K562 (cell line): ENCODE data around the gene AIF1L. TPM values are rescaled to one million over a fixed set of nuclear protein-coding genes. Genes with fewer than 3 reads are reported as not detected.
A peak's percentile ranks its signal among the peaks of the same experiment; 100 is the strongest.

Experiments used
- ATAC-seq: fragments of 200-7000 bp; cut with Tn5 transposase; 3 replicates; pipeline ENCODE4 v1.9.1; 2020; ENCODE audit warnings: moderate library complexity
- BruUV-seq: library from RNA; stranded (reverse); fragments of 400-500 nt; replicated peaks from 2 replicates; lab custom pipeline; 2021; lab: Mats Ljungman, UMichigan
- CTCF ChIA-PET: fragments of 300-600 bp; formaldehyde crosslinking; extraction: SDS; loops from one replicate; lab custom pipeline; 2021; ENCODE audit warnings: low intra/inter-chr PET ratio; lab: Yijun Ruan, JAX
- POLR2A ChIA-PET: fragments of 300-600, 350-650 bp; sonication (Branson Sonifier 250); formaldehyde crosslinking; extraction: SDS; loops from one replicate; lab custom pipeline; 2021; ENCODE audit warnings: antibody characterized with exemption, inconsistent platforms; lab: Yijun Ruan, JAX
- DNase-seq, 4 experiments: peaks; one replicate each; pipeline versions ENCODE4 v3.0.0 to v3.0.0-alpha.2; 2011 to 2018; ENCODE audit warnings: low spot score in 3 of 4, mixed read lengths in 3 of 4; ENCODE audit errors: extremely low read depth in 1 of 4
- FAIRE-seq: peaks from 2 replicates; lab custom pipeline; 2011; peaks lifted over from hg19 to GRCh38; lab: Jason Lieb, UNC
- H2AFZ ChIP-seq: 2 replicates; pipeline ENCODE4 v1.6.0; 2011; ENCODE audit warnings: low read depth, low read length, control low read depth, inconsistent platforms
- H3K27ac ChIP-seq: fragments of 200-600 bp; 3 replicates; pipeline ENCODE4 v1.8.0; 2011; ENCODE audit warnings: low read depth, mild to moderate bottlenecking, control low read depth, inconsistent platforms, low read length, moderate library complexity, mixed read lengths; ENCODE audit errors: extremely low read depth
- H3K27me3 ChIP-seq, 2 experiments: fragments of 300-600 bp in 1 of 2; 2 replicates in 1 of 2; 3 replicates in 1 of 2; pipeline versions ENCODE4 v1.6.0 to v1.8.0; 2011; ENCODE audit warnings: inconsistent platforms in 2 of 2, low read length in 2 of 2, mild to moderate bottlenecking in 1 of 2, mixed read lengths in 1 of 2, moderate library complexity in 1 of 2; ENCODE audit not compliant: control insufficient read depth in 2 of 2, insufficient read depth in 2 of 2
- H3K36me3 ChIP-seq: fragments of 300-600 bp; 3 replicates; pipeline ENCODE4 v1.8.0; 2011; ENCODE audit warnings: mild to moderate bottlenecking, low read length, inconsistent platforms; ENCODE audit not compliant: control insufficient read depth, insufficient read depth
- H3K4me1 ChIP-seq, 2 experiments: fragments of 200-600 bp in 1 of 2; replicated peaks in 1 of 2; 2 replicates in 1 of 2; 3 replicates in 1 of 2; pipeline versions ENCODE4 v1.5.1 to v1.8.0; 2011; ENCODE audit warnings: inconsistent platforms in 2 of 2, low read length in 2 of 2, mild to moderate bottlenecking in 1 of 2, mixed read lengths in 1 of 2, moderate library complexity in 1 of 2; ENCODE audit not compliant: control insufficient read depth in 2 of 2, insufficient read depth in 2 of 2
- H3K4me2 ChIP-seq: 2 replicates; pipeline ENCODE4 v1.6.1; 2011; ENCODE audit warnings: low read length, control low read depth, inconsistent platforms, mixed read lengths; ENCODE audit not compliant: insufficient read depth
- H3K4me3 ChIP-seq: fragments of 200-600 bp; sonication (generic), shearing (Covaris generic); 2 replicates; pipeline ENCODE4 v1.5.1; 2016; ENCODE audit warnings: control low read depth, inconsistent platforms
- H3K79me2 ChIP-seq: fragments of 200-600 bp; 3 replicates; pipeline ENCODE4 v1.8.0; 2011; ENCODE audit warnings: low read length, inconsistent platforms; ENCODE audit not compliant: control insufficient read depth, insufficient read depth
- H3K9ac ChIP-seq, 2 experiments: 2 replicates each; pipeline versions ENCODE4 v1.6.0 to v1.6.1; 2011; ENCODE audit warnings: low read depth in 2 of 2, low read length in 2 of 2, control low read depth in 1 of 2, inconsistent platforms in 1 of 2, mild to moderate bottlenecking in 1 of 2, mixed read lengths in 1 of 2; ENCODE audit not compliant: insufficient read depth in 1 of 2
- H3K9me1 ChIP-seq: one replicate; pipeline ENCODE4 v1.6.0; 2011; ENCODE audit warnings: inconsistent platforms, mild to moderate bottlenecking, low read length, moderate library complexity; ENCODE audit not compliant: control insufficient read depth, insufficient read depth
- H3K9me3 ChIP-seq: replicated peaks from 2 replicates; pipeline ENCODE4 v1.5.1; 2011; ENCODE audit warnings: low read depth, low read length, inconsistent platforms; ENCODE audit not compliant: control insufficient read depth, insufficient read depth
- H4K20me1 ChIP-seq: replicated peaks from 2 replicates; pipeline ENCODE4 v1.6.1; 2011; ENCODE audit warnings: low read length, inconsistent platforms, mixed read lengths; ENCODE audit not compliant: control insufficient read depth, insufficient read depth
- CBFB ChIP-seq: sonication (generic); formaldehyde crosslinking; IDR thresholded peaks from 2 replicates; pipeline ENCODE4 v1.4.0; 2020; ENCODE audit warnings: mild to moderate bottlenecking, missing genetic modification reagents
- FOS ChIP-seq: IDR thresholded peaks from 3 replicates; pipeline ENCODE4 v1.6.1; 2011; ENCODE audit not compliant: insufficient read length; ENCODE audit errors: extremely low read depth
- TGIF2 ChIP-seq: sonication (generic); formaldehyde crosslinking; IDR thresholded peaks from 2 replicates; pipeline ENCODE4 v1.8.1; 2022; ENCODE audit warnings: mild to moderate bottlenecking, missing genetic modification reagents, moderate library complexity
- WGBS: fragments of 100-300 bp; shearing (Covaris generic); methylation state at CpG from one replicate; pipeline ENCODE4 v1.1.6; 2016; ENCODE audit warnings: low coverage, mixed read lengths; ENCODE audit not compliant: insufficient coverage; ENCODE audit errors: missing lambda C conversion rate; 5-methylcytosine and 5-hydroxymethylcytosine counted together
- in situ Hi-C: fragments of 300-500 bp; cut with MboI; formaldehyde crosslinking; loops from 4 replicates; pipeline ENCODE4 v1.15.0; 2018; ENCODE audit warnings: inconsistent platforms, mixed read lengths
- intact Hi-C: fragments of 100-400 bp; cut with micrococcal nuclease; formaldehyde crosslinking; loops from 2 replicates; pipeline ENCODE4 v1.14.2; 2022
- polyA plus RNA-seq, 8 experiments: library from polyadenylated mRNA; depleted of rRNA in 4 of 8; stranded (reverse) in 5 of 8; unstranded in 3 of 8; fragments of >200 nt; fragmentation: Nextera tagmentation in 2 of 8; fragmentation: Illumina TruSeq in 1 of 8; extraction: Ambion mirVana in 2 of 8; extraction: Trizol in 1 of 8; gene quantifications; 2 replicates each; pipeline versions ENCODE4 v1.2.1 to v1.2.3, GENCODE V29; 2011 to 2014; ENCODE audit warnings: inconsistent platforms in 1 of 8, missing spikeins in 1 of 8
- total RNA-seq, 7 experiments: library from RNA; depleted of rRNA in 6 of 7; stranded (reverse); fragments of >200 nt in 6 of 7; fragmentation: Illumina TruSeq in 2 of 7; extraction: Trizol in 2 of 7; gene quantifications; 2 replicates each; pipeline versions ENCODE4 v1.2.1 to v1.2.3, GENCODE V29; 2011 to 2021; ENCODE audit warnings: low replicate concordance in 1 of 7
- TF ChIP-seq, protein P1 (sequence below): sonication (generic); formaldehyde crosslinking; IDR thresholded peaks from 2 replicates; pipeline ENCODE4 v1.8.1; 2023; ENCODE audit warnings: mild to moderate bottlenecking, missing genetic modification reagents
- TF ChIP-seq, protein P2 (sequence below): sonication (generic); formaldehyde crosslinking; IDR thresholded peaks from 2 replicates; pipeline ENCODE4 v1.8.1; 2023; ENCODE audit warnings: mild to moderate bottlenecking, missing genetic modification reagents, moderate library complexity
- TF ChIP-seq, protein P3 (sequence below), 2 experiments: fragments of 250-450 bp in 1 of 2; fragments of 450-650 bp in 1 of 2; sonication (Bioruptor Pico) in 1 of 2; IDR thresholded peaks; 2 replicates each; pipeline versions ENCODE4 v1.6.1 to v1.8.0; 2016 to 2021; ENCODE audit warnings: mild to moderate bottlenecking in 2 of 2, moderate library complexity in 2 of 2, missing compliant biosample characterization in 1 of 2, missing genetic modification characterization in 1 of 2
- TF ChIP-seq, protein P4 (sequence below), 2 experiments: fragments of 450-650 bp in 1 of 2; sonication (generic) in 1 of 2; formaldehyde crosslinking; conservative IDR thresholded peaks; 2 replicates each; pipeline versions ENCODE4 v1.4.0 to v1.8.1; 2020 to 2022; ENCODE audit warnings: mild to moderate bottlenecking in 1 of 2, missing genetic modification reagents in 1 of 2
- TF ChIP-seq, protein P5 (sequence below): sonication (generic); formaldehyde crosslinking; IDR thresholded peaks from 2 replicates; pipeline ENCODE4 v1.8.0; 2022; ENCODE audit warnings: missing genetic modification reagents, mild to moderate bottlenecking, borderline replicate concordance
- TF ChIP-seq, protein P6 (sequence below), 2 experiments: fragments of 450-650 bp in 1 of 2; sonication (generic) in 1 of 2; formaldehyde crosslinking in 1 of 2; IDR thresholded peaks in 1 of 2; conservative IDR thresholded peaks in 1 of 2; 2 replicates each; pipeline versions ENCODE4 v1.6.1 to v1.8.1; 2016 to 2023; ENCODE audit warnings: mild to moderate bottlenecking in 2 of 2, moderate library complexity in 2 of 2, inconsistent platforms in 1 of 2, missing genetic modification reagents in 1 of 2

The AIF1L gene
- total and polyA plus RNA-seq, 9 of the 15 experiments (the other 6 are each of a cell fraction or from before 2014, with no cell fraction given), result 0.34 to 9.1 (median 1.3) TPM

DNA sequence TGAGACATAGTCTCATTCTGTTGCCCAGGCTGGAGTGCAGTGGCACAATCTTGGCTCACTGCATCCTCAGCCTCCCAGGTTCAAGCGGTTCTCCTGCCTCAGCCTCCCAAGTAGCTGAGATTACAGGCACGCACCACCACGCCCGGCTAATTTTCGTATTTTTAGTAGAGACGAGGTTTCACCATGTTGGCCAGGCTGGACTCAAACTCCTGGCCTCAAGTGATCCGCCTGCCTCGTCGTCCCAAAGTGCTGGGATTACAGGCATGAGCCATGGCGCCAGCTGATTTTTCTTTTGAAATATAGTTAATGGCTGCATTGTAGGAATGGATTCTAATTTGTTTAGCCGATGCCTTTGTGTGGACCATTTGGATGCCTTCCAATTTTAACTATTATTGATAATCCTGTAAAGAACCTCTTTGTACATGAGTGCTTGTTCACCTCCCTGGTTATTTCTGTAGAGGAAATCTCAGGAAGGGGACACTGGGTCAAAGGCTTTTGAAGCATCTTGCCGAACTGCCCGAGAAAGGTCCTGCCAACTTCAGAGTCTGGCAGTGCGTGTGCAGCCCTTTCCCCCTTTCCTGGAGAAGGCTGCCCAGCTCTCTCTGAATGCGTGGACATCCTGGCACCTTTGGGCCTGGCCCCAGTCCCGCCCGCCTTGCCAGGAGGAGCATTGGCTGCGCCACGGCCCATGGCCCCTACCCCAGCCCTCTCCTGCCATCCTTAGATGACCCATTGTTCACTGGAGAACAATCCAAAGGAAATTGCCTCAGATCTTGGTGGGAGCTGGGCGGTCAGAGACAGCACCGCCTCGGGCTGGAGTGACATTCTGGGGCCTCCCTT, 20.2 kb downstream of the AIF1L start:
- Histone ChIP-seq H3K4me3 (no peak overlapping the region), H3K79me2 (no peaks in the 10 kb centered on the region), H3K9ac (peak overlapping the region in 1 of 2 experiments; percentile 21; a peak in 2 of 4 replicates), H3K27ac (no peak overlapping the region), H3K9me1 (peaks cover 6% of the 10 kb centered on the region), H3K4me2 (no peak overlapping the region), H3K9me3 (no peaks in the 10 kb centered on the region), H4K20me1 (peaks cover 32% of the 10 kb centered on the region), H3K4me1 (peaks cover 2 to 15% of the 10 kb centered on the region in 2 experiments; a peak in 3 of 5 replicates), H3K27me3 (peaks cover 89 to 93% of the 10 kb centered on the region in 2 experiments), H3K36me3 (no peaks in the 10 kb centered on the region), H2AFZ (no peak overlapping the region)
- WGBS, result 3% methylated on average over 22 of the region's 22 CpGs
- DNase-seq (peak in 2 of 4 experiments; percentile 51 to 57), ATAC-seq (no peak), FAIRE-seq (no peak)
- in situ Hi-C loops (no loop called here), intact Hi-C loops (no loop called here)
- ChIA-PET CTCF (no interaction called here), POLR2A (interaction anchor here (0.6 to 99.3 kb wide), 5 partner anchors 20 to 186 kb away, joined by 3 to 3336 read pairs (median 5); partner anchors contain the start of genes AIF1L and NUP214)
- no TSS peak for BruUV-seq
- TF ChIP-seq, protein P1, sequence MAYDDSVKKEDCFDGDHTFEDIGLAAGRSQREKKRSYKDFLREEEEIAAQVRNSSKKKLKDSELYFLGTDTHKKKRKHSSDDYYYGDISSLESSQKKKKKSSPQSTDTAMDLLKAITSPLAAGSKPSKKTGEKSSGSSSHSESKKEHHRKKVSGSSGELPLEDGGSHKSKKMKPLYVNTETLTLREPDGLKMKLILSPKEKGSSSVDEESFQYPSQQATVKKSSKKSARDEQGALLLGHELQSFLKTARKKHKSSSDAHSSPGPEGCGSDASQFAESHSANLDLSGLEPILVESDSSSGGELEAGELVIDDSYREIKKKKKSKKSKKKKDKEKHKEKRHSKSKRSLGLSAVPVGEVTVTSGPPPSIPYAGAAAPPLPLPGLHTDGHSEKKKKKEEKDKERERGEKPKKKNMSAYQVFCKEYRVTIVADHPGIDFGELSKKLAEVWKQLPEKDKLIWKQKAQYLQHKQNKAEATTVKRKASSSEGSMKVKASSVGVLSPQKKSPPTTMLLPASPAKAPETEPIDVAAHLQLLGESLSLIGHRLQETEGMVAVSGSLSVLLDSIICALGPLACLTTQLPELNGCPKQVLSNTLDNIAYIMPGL (CRISPR knock-in tag), result peak; percentile 28; the same call in 1 of the 2 replicates
- no peak for TF ChIP-seq FOS
- TF ChIP-seq CBFB (CRISPR knock-in tag), result no peak
- TF ChIP-seq, protein P2, sequence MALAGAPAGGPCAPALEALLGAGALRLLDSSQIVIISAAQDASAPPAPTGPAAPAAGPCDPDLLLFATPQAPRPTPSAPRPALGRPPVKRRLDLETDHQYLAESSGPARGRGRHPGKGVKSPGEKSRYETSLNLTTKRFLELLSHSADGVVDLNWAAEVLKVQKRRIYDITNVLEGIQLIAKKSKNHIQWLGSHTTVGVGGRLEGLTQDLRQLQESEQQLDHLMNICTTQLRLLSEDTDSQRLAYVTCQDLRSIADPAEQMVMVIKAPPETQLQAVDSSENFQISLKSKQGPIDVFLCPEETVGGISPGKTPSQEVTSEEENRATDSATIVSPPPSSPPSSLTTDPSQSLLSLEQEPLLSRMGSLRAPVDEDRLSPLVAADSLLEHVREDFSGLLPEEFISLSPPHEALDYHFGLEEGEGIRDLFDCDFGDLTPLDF (CRISPR knock-in tag), result peak; percentile 51; the same call in 1 of the 2 replicates
- TF ChIP-seq, protein P3, sequence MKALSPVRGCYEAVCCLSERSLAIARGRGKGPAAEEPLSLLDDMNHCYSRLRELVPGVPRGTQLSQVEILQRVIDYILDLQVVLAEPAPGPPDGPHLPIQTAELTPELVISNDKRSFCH (CRISPR knock-in tag; IDR thresholded peaks at IDR 0.05), result no peak
- TF ChIP-seq, protein P3 (tag; IDR thresholded peaks at IDR 0.05), result no peak
- TF ChIP-seq, protein P4, sequence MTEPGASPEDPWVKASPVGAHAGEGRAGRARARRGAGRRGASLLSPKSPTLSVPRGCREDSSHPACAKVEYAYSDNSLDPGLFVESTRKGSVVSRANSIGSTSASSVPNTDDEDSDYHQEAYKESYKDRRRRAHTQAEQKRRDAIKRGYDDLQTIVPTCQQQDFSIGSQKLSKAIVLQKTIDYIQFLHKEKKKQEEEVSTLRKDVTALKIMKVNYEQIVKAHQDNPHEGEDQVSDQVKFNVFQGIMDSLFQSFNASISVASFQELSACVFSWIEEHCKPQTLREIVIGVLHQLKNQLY (CRISPR knock-in tag; conservative IDR thresholded peaks at IDR 0.05), result 0 out of 4 replicates have a peak, but pooled peaks of 1 of the 2 experiments have one; percentile 14
- TF ChIP-seq, protein P5, sequence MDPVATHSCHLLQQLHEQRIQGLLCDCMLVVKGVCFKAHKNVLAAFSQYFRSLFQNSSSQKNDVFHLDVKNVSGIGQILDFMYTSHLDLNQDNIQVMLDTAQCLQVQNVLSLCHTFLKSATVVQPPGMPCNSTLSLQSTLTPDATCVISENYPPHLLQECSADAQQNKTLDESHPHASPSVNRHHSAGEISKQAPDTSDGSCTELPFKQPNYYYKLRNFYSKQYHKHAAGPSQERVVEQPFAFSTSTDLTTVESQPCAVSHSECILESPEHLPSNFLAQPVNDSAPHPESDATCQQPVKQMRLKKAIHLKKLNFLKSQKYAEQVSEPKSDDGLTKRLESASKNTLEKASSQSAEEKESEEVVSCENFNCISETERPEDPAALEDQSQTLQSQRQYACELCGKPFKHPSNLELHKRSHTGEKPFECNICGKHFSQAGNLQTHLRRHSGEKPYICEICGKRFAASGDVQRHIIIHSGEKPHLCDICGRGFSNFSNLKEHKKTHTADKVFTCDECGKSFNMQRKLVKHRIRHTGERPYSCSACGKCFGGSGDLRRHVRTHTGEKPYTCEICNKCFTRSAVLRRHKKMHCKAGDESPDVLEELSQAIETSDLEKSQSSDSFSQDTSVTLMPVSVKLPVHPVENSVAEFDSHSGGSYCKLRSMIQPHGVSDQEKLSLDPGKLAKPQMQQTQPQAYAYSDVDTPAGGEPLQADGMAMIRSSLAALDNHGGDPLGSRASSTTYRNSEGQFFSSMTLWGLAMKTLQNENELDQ (CRISPR knock-in tag), result no peak
- TF ChIP-seq TGIF2 (CRISPR knock-in tag), result no peak
- TF ChIP-seq, protein P6, sequence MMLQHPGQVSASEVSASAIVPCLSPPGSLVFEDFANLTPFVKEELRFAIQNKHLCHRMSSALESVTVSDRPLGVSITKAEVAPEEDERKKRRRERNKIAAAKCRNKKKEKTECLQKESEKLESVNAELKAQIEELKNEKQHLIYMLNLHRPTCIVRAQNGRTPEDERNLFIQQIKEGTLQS (IDR thresholded peaks at IDR 0.05), result no peak
- TF ChIP-seq, protein P6 (CRISPR knock-in tag; conservative IDR thresholded peaks at IDR 0.05), result peak; percentile 53; the same call in 1 of the 2 replicates
